Activated B cell treated with CpG ODN at 0.5 μM for 24 hours (primary cell): ENCODE results near the gene FTMT. TPM values are rescaled to one million over a fixed set of nuclear protein-coding genes. Genes with fewer than 3 reads are reported as not detected.
"Not testable (repeated sequence)": the region's sequence is repeated elsewhere in the genome, so short reads cannot be mapped to it uniquely, and the experiment has no call there.

Experiments
- ATAC-seq: fragments of 200-7000 bp; cut with Tn5 transposase; one replicate; pipeline ENCODE4 v1.10.0; 2021; ENCODE audit warnings: low read depth, mild to moderate bottlenecking, moderate library complexity
- CTCF ChIA-PET: fragments of 350-600 bp; sonication (Branson Sonifier 250); formaldehyde crosslinking; loops from one replicate; lab custom pipeline; 2021; ENCODE audit warnings: antibody characterized with exemption; lab: Charles Lee
- POLR2A ChIA-PET: fragments of 350-600 bp; sonication (Branson Sonifier 250); formaldehyde crosslinking; loops from one replicate; lab custom pipeline; 2021; ENCODE audit warnings: antibody characterized with exemption; lab: Charles Lee
- DNase-seq: peaks from one replicate; pipeline ENCODE4 v3.0.0; 2022
- H3K27ac Mint-ChIP-seq: one replicate; pipeline ENCODE4 v1.8.0; 2020; ENCODE audit warnings: mixed read lengths
- H3K27me3 Mint-ChIP-seq: one replicate; pipeline ENCODE4 v1.8.0; 2021; ENCODE audit warnings: mixed read lengths
- H3K36me3 Mint-ChIP-seq: one replicate; pipeline ENCODE4 v1.8.0; 2021; ENCODE audit warnings: low read depth, mixed read lengths
- H3K4me1 Mint-ChIP-seq: one replicate; pipeline ENCODE4 v1.8.0; 2021; ENCODE audit warnings: mixed read lengths
- H3K4me3 Mint-ChIP-seq: one replicate; pipeline ENCODE4 v1.8.0; 2020; ENCODE audit warnings: mild to moderate bottlenecking, mixed read lengths
- H3K9me3 Mint-ChIP-seq: one replicate; pipeline ENCODE4 v1.8.0; 2020; ENCODE audit warnings: mixed read lengths
- intact Hi-C: fragments of 100-400 bp; cut with micrococcal nuclease; formaldehyde crosslinking; loops from one replicate; pipeline ENCODE4 v1.15.1; 2024
- total RNA-seq: library from RNA; stranded (reverse); gene quantifications from 2 replicates; pipeline ENCODE4 v1.2.3, GENCODE V29; 2022
- TF ChIP-seq, protein P1 (sequence below): fragments of 200-600 bp; IDR thresholded peaks from one replicate; pipeline ENCODE4 v1.8.0; 2022; ENCODE audit warnings: antibody characterized with exemption, mild to moderate bottlenecking

The FTMT gene
- total RNA-seq = not detected in 2 replicates

DNA sequence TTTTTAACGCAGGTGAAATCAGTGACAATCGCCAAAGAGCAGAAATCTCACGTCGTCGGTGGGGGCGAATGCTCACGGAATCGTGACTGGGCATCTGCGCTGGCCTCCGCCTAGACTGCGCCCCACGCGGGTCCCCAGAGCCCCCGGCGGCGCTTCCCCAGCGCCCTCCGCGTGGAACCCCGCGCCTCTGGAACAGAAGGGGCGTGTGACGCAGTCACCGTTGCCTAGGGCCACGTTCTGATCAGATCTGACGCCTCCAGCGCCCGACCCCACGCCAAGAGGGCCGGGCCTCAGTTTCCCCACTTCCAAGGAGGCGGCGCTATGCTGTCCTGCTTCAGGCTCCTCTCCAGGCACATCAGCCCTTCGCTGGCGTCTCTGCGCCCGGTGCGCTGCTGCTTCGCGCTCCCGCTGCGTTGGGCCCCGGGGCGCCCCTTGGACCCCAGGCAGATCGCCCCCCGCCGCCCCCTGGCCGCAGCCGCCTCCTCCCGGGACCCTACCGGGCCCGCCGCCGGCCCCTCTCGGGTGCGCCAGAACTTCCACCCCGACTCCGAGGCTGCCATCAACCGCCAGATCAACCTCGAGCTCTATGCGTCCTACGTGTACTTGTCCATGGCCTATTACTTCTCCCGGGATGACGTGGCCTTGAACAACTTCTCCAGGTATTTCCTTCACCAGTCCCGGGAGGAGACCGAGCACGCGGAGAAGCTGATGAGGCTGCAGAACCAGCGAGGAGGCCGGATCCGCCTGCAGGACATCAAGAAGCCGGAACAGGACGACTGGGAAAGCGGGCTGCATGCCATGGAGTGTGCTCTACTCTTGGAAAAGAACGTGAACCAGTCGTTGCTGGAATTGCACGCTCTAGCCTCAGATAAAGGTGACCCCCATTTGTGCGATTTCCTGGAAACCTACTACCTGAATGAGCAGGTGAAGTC, at the start of gene FTMT:
Gene FTMT, plus strand, starts transcription at position 240 of the 932 bp plus-strand sequence. Its CDS starts 82 bp downstream, at position 322.
- POLR2A ChIA-PET = no interaction called here
- no peaks in the 10 kb centered on the region for H3K4me1 Mint-ChIP-seq
- DNase-seq (no peak), ATAC-seq (no peak)
- no peak within 1 kb of the TSS for H3K4me3 Mint-ChIP-seq
- no peaks in the 10 kb centered on the region for H3K36me3 Mint-ChIP-seq
- H3K27me3 Mint-ChIP-seq = no peaks in the 10 kb centered on the region
- TF ChIP-seq, protein P1, sequence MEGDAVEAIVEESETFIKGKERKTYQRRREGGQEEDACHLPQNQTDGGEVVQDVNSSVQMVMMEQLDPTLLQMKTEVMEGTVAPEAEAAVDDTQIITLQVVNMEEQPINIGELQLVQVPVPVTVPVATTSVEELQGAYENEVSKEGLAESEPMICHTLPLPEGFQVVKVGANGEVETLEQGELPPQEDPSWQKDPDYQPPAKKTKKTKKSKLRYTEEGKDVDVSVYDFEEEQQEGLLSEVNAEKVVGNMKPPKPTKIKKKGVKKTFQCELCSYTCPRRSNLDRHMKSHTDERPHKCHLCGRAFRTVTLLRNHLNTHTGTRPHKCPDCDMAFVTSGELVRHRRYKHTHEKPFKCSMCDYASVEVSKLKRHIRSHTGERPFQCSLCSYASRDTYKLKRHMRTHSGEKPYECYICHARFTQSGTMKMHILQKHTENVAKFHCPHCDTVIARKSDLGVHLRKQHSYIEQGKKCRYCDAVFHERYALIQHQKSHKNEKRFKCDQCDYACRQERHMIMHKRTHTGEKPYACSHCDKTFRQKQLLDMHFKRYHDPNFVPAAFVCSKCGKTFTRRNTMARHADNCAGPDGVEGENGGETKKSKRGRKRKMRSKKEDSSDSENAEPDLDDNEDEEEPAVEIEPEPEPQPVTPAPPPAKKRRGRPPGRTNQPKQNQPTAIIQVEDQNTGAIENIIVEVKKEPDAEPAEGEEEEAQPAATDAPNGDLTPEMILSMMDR = no peak
- H3K27ac Mint-ChIP-seq = no peak within 1 kb of the TSS
- intact Hi-C loops = no loop called here
- CTCF ChIA-PET = no interaction called here
- H3K9me3 Mint-ChIP-seq = peaks cover 3% of the 10 kb centered on the region

DNA sequence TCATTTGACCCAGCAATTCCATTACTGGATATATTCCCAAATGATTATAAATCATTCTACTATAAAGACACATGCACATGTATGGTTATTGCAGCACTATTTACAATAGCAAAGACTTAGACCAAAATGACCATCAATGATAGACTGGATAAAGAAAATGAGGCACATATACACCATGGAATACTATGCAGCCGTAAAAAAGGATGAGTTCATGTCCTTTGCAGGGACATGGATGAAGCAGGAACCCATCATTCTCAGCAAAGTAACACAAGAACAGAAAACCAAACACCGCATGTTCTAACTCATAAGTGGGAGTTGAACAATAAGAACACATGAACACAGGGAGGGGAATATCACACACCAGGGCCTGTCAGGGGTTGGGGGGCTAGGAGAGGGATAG, 46.4 kb upstream of the FTMT start:
- H3K27me3 Mint-ChIP-seq, POLR2A ChIA-PET, ATAC-seq, H3K4me3 Mint-ChIP-seq, H3K36me3 Mint-ChIP-seq, DNase-seq, intact Hi-C loops, H3K27ac Mint-ChIP-seq, CTCF ChIA-PET, H3K4me1 Mint-ChIP-seq: not testable (repeated sequence)
- peaks cover 11% of the 10 kb centered on the region for H3K9me3 Mint-ChIP-seq

DNA sequence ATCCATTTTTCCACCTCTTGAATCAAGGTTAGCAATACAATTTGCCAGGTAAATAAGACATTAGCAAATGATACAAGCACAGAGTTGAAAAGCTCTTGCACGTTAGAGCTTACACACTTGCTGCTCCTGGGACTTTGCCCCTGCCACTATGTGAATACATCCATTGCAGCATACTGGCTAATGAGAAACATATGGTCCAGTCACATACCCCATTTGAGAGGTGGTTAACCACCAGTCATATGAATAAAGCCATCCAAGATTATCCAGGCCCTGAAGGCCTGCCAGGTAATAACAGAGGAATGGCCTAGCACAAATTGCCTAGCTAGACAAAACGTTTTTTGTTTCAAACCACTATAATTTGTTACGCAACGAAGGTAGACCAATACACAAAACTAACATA, 45.8 kb upstream of the FTMT start:
- POLR2A ChIA-PET = no interaction called here
- TF ChIP-seq, protein P1 = no peak
- DNase-seq (no peak), ATAC-seq (no peak)
- Mint-ChIP-seq H3K27ac (no peak overlapping the region), H3K9me3 (peaks cover 15% of the 10 kb centered on the region), H3K4me3 (no peak overlapping the region), H3K27me3 (no peaks in the 10 kb centered on the region), H3K4me1 (no peaks in the 10 kb centered on the region), H3K36me3 (no peaks in the 10 kb centered on the region)
- intact Hi-C loops = no loop called here
- CTCF ChIA-PET = no interaction called here

DNA sequence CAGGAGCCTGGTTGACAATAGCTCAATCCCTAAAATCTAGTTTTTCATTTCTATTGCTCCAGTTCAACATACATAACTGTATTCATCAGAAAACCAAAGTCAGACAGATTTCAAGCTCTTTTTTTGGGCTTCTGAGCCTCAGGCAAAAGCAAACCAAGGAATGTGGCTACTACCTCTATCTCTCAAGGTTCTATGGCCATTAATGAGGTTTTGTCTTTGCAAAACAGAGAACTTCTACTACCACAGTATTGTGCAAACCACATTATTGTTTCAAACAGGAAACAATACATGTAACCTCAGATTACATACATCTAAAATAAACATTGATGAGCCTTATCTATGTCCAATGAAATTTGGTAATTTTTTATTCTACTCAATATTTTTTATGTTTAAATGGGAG, 35.5 kb upstream of the FTMT start:
- Mint-ChIP-seq H3K27ac (no peak overlapping the region), H3K27me3 (no peaks in the 10 kb centered on the region), H3K4me1 (no peaks in the 10 kb centered on the region), H3K36me3 (no peaks in the 10 kb centered on the region), H3K4me3 (no peak overlapping the region), H3K9me3 (no peaks in the 10 kb centered on the region)
- ATAC-seq (no peak), DNase-seq (no peak)
- CTCF ChIA-PET = no interaction called here
- POLR2A ChIA-PET = no interaction called here
- TF ChIP-seq, protein P1 = no peak
- intact Hi-C loops = no loop called here

DNA sequence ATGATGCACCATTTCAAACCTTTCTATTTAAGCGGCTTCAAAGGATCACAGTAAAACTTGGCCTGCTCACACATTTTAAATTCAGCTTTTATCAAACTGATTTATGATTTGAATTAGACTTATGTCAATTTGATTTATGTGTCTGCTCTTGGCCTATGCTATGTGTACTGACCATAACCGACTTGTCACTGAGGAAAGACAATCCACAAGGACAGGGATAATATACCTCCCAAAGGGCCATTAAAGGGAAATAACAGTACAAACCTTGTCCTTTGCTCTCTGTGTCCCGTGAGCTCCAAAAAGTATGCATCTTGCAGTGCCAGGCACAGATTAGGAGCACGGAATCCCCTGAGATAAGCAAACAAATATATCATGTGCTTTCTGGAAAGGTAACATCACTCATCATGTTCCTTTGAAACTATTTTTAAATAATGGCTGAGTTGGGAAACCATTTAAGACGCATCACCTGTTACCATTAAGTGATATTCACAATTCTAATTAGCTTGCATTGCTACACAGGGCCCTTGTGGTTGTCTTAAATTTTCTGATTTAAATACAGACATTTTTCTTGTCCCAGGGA, 31.9 kb upstream of the FTMT start:
- Mint-ChIP-seq H3K4me1 (no peaks in the 10 kb centered on the region), H3K4me3 (no peak overlapping the region), H3K9me3 (peaks cover 6% of the 10 kb centered on the region), H3K27me3 (no peaks in the 10 kb centered on the region), H3K36me3 (no peaks in the 10 kb centered on the region), H3K27ac (no peak overlapping the region)
- DNase-seq (no peak), ATAC-seq (no peak)
- CTCF ChIA-PET = no interaction called here
- POLR2A ChIA-PET = no interaction called here
- intact Hi-C loops = no loop called here
- TF ChIP-seq, protein P1 = no peak
